ENCODE results near the gene TAT.

TAT gene

GRCh38 chr16:71536752-71537499, 40.0 kb downstream of the TAT start:
- no peak for DNase-seq

- DNase-seq, result no peak
These were observed 44.5 kb downstream of the TAT start for GRCh38 chr16:71532366-71532765.

GRCh38 chr16:71528863-71529262, 48.0 kb downstream of the TAT start:
- DNase-seq, result no peak

- DNase-seq, result no peak
These were observed 48.6 kb downstream of the TAT start for GRCh38 chr16:71528257-71528656.

- peak; percentile 8 for DNase-seq
These were observed 50.7 kb downstream of the TAT start, which contains the start of gene CHST4 for GRCh38 chr16:71526111-71526631. TSS of gene CHST4 (plus strand) at chr16:71526426. CDS start at chr16:71536678, 10,252 bp downstream.

- DNase-seq, result no peak
These were observed 52.0 kb downstream of the TAT start for GRCh38 chr16:71524566-71525553.

GRCh38 chr16:71520550-71520949, 56.3 kb downstream of the TAT start:
- DNase-seq, result no peak

Measured in hematopoietic multipotent progenitor cell treated with erythropoietin and hydrocortisone succinate and interleukin-3 and kit ligand, for 6 days (in vitro differentiated cells).